ENCODE measurements around the gene ZNF415. TPM values are rescaled to one million over a fixed set of nuclear protein-coding genes. Genes with fewer than 3 reads are reported as not detected.

ZNF415 gene
- total and polyA plus RNA-seq, 9 of the 15 experiments (the other 6 are each of a cell fraction or from before 2014, with no cell fraction given) = 0.06 to 0.82 (median 0.14) TPM; not detected in 2

- FAIRE-seq (no peak), DNase-seq (ENCODE audit: extremely low read depth in 1 of 4, low spot score in 3 of 4) (no peak), ATAC-seq (no peak)
- Histone ChIP-seq H3K9me3 (replicated peaks; ENCODE audit: control insufficient read depth, insufficient read depth, low read depth, low read length) (peaks cover 6% of the 10 kb centered on the region), H3K27me3 (ENCODE audit: control insufficient read depth in 2 of 2, insufficient read depth in 2 of 2, low read length in 2 of 2) (no peaks in the 10 kb centered on the region), H3K9me1 (ENCODE audit: control insufficient read depth, insufficient read depth, low read length) (no peaks in the 10 kb centered on the region), H3K4me1 (replicated peaks in 1 of 2; ENCODE audit: control insufficient read depth in 2 of 2, insufficient read depth in 2 of 2, low read length in 2 of 2) (no peaks in the 10 kb centered on the region), H3K4me3 (no peak overlapping the region), H4K20me1 (replicated peaks; ENCODE audit: control insufficient read depth, insufficient read depth, low read length) (no peaks in the 10 kb centered on the region), H3K27ac (ENCODE audit: extremely low read depth, low read depth, low read length) (no peak overlapping the region), H3K9ac (ENCODE audit: insufficient read depth in 1 of 2, low read depth in 2 of 2, low read length in 2 of 2) (no peak overlapping the region), H3K79me2 (ENCODE audit: control insufficient read depth, insufficient read depth, low read length) (peaks cover 6% of the 10 kb centered on the region; the same call in 2 of the 3 replicates), H2AFZ (ENCODE audit: low read depth, low read length) (no peak overlapping the region), H3K4me2 (ENCODE audit: insufficient read depth, low read length) (no peak overlapping the region), H3K36me3 (ENCODE audit: control insufficient read depth, insufficient read depth, low read length) (peaks cover 50% of the 10 kb centered on the region; the same call in 2 of the 3 replicates)
- in situ Hi-C loops (cut with MboI) (no loop called here), intact Hi-C loops (cut with micrococcal nuclease) (no loop called here)
- ChIA-PET POLR2A (no interaction called here), CTCF (ENCODE audit: low intra/inter-chr PET ratio) (no interaction called here)
- 73% methylated on average over 7 of the region's 8 CpGs for WGBS (ENCODE audit: insufficient coverage, low coverage, missing lambda C conversion rate)
- TF ChIP-seq TEAD4 (IDR thresholded peaks at IDR 0.05; ENCODE audit: low read length) = no peak
- TF ChIP-seq TEAD4 (CRISPR knock-in tag; IDR thresholded peaks at IDR 0.05; ENCODE audit: borderline replicate concordance) = no peak
- no peak for TF ChIP-seq LARP7 (IDR thresholded peaks at IDR 0.05)
- no peak for TF ChIP-seq RB1 (IDR thresholded peaks at IDR 0.05; ENCODE audit: low read depth)
- TF ChIP-seq, protein P1, sequence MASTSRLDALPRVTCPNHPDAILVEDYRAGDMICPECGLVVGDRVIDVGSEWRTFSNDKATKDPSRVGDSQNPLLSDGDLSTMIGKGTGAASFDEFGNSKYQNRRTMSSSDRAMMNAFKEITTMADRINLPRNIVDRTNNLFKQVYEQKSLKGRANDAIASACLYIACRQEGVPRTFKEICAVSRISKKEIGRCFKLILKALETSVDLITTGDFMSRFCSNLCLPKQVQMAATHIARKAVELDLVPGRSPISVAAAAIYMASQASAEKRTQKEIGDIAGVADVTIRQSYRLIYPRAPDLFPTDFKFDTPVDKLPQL (IDR thresholded peaks at IDR 0.05; ENCODE audit: extremely low read depth, insufficient read length) = no peak
- no peak for TF ChIP-seq ZNF444 (CRISPR knock-in tag; IDR thresholded peaks at IDR 0.05)
- no peak for TF ChIP-seq ZNF133 (CRISPR knock-in tag; IDR thresholded peaks at IDR 0.05)
- no peak for TF ChIP-seq ELK1 (CRISPR knock-in tag; IDR thresholded peaks at IDR 0.05)
- BruUV-seq (replicated peaks) = no TSS peak
Observed at GRCh38 chr19:53079313-53079924, 53.3 kb downstream of the ZNF415 start.

All from K562 (cell line).